K562 (cell line): Measurements from ENCODE around the gene COASY. TPM values are rescaled to one million over a fixed set of nuclear protein-coding genes. Genes with fewer than 3 reads are reported as not detected.

Experiments
- ARID2 ChIP-seq: fragments of 450-650 bp; IDR thresholded peaks from 2 replicates; pipeline ENCODE4 v1.6.1; 2017; ENCODE audit warnings: antibody characterized with exemption, mild to moderate bottlenecking
- ARID3B ChIP-seq: fragments of 250-450 bp; sonication (Bioruptor Pico); IDR thresholded peaks from 2 replicates; pipeline ENCODE4 v1.4.0; 2020; ENCODE audit warnings: borderline replicate concordance
- ASH1L ChIP-seq: fragments of 450-650 bp; IDR thresholded peaks from 2 replicates; pipeline ENCODE4 v1.6.1; 2018; ENCODE audit warnings: borderline replicate concordance, mild to moderate bottlenecking, low read depth; ENCODE audit not compliant: partially characterized antibody
- BCOR ChIP-seq: fragments of 450-650 bp; IDR thresholded peaks from 2 replicates; pipeline ENCODE4 v1.6.1; 2016
- HINFP ChIP-seq: fragments of 450-650 bp; conservative IDR thresholded peaks from 2 replicates; pipeline ENCODE4 v1.6.1; 2016; ENCODE audit warnings: missing genetic modification characterization, low read depth, mild to moderate bottlenecking, control low read depth, missing compliant biosample characterization
- HMGN3 ChIP-seq: IDR thresholded peaks from 2 replicates; pipeline ENCODE4 v1.6.1; 2011; ENCODE audit warnings: borderline replicate concordance, low read depth, mild to moderate bottlenecking, mixed read lengths, low read length; ENCODE audit not compliant: insufficient read length; ENCODE audit errors: extremely low read depth
- LARP7 ChIP-seq: fragments of 450-650 bp; IDR thresholded peaks from 2 replicates; pipeline ENCODE4 v1.6.1; 2016
- MXD1 ChIP-seq: fragments of 250-450 bp; sonication (Bioruptor Pico); IDR thresholded peaks from 2 replicates; pipeline ENCODE4 v1.8.0; 2021; ENCODE audit warnings: borderline replicate concordance, mild to moderate bottlenecking, moderate library complexity; ENCODE audit not compliant: poor library complexity, severe bottlenecking
- MYBL2 ChIP-seq, 2 experiments: fragments of 450-650 bp in 1 of 2; sonication (generic) in 1 of 2; formaldehyde crosslinking in 1 of 2; IDR thresholded peaks; 2 replicates each; pipeline versions ENCODE4 v1.6.1 to v1.8.1; 2017 to 2022; ENCODE audit warnings: borderline replicate concordance in 1 of 2, inconsistent platforms in 1 of 2, low read depth in 1 of 2, mild to moderate bottlenecking in 1 of 2, missing genetic modification reagents in 1 of 2, moderate library complexity in 1 of 2
- NFIC ChIP-seq: fragments of 450-650 bp; IDR thresholded peaks from 2 replicates; pipeline ENCODE4 v1.6.1; 2017; ENCODE audit warnings: mild to moderate bottlenecking, inconsistent platforms
- PML ChIP-seq: IDR thresholded peaks from 2 replicates; pipeline ENCODE4 v1.6.1; 2012; ENCODE audit warnings: low read length, inconsistent platforms
- ZNF184 ChIP-seq: sonication (generic); formaldehyde crosslinking; IDR thresholded peaks from 2 replicates; pipeline ENCODE4 v1.5.0; 2020; ENCODE audit warnings: missing genetic modification reagents
- ZNF318 ChIP-seq, 2 experiments: fragments of 450-650 bp; IDR thresholded peaks; 2 replicates each; pipeline ENCODE4 v1.6.1; 2016; ENCODE audit warnings: mild to moderate bottlenecking in 2 of 2, borderline replicate concordance in 1 of 2, low read depth in 1 of 2, moderate library complexity in 1 of 2
- ZNF75A ChIP-seq: fragments of 450-650 bp; formaldehyde crosslinking; IDR thresholded peaks from 2 replicates; pipeline ENCODE4 v1.4.0; 2020; ENCODE audit warnings: mild to moderate bottlenecking
- polyA plus RNA-seq, 8 experiments: library from polyadenylated mRNA; depleted of rRNA in 4 of 8; stranded (reverse) in 5 of 8; unstranded in 3 of 8; fragments of >200 nt; fragmentation: Nextera tagmentation in 2 of 8; fragmentation: Illumina TruSeq in 1 of 8; extraction: Ambion mirVana in 2 of 8; extraction: Trizol in 1 of 8; gene quantifications; 2 replicates each; pipeline versions ENCODE4 v1.2.1 to v1.2.3, GENCODE V29; 2011 to 2014; ENCODE audit warnings: inconsistent platforms in 1 of 8, missing spikeins in 1 of 8
- total RNA-seq, 7 experiments: library from RNA; depleted of rRNA in 6 of 7; stranded (reverse); fragments of >200 nt in 6 of 7; fragmentation: Illumina TruSeq in 2 of 7; extraction: Trizol in 2 of 7; gene quantifications; 2 replicates each; pipeline versions ENCODE4 v1.2.1 to v1.2.3, GENCODE V29; 2011 to 2021; ENCODE audit warnings: low replicate concordance in 1 of 7

Gene COASY
- total and polyA plus RNA-seq, 9 of the 15 experiments (the other 6 are each of a cell fraction or from before 2014, with no cell fraction given): 25.4 to 175 (median 62.3) TPM

GRCh38 chr17:42517516-42517915 is 44.4 kb upstream of the COASY start (continued):
- TF ChIP-seq ARID3B (no peak), LARP7 (no peak), PML (peak; percentile 52; the same call in 1 of the 2 replicates), ARID2 (no peak), ASH1L (no peak), ZNF184 (CRISPR knock-in tag) (no peak), MXD1 (CRISPR knock-in tag) (no peak), ZNF75A (CRISPR knock-in tag) (no peak), NFIC (peak; percentile 39), BCOR (no peak), HINFP (tag) (no peak), MYBL2 (IDR thresholded peaks at IDR 0.05; ENCODE audit: low read depth) (no peak), MYBL2 (CRISPR knock-in tag; IDR thresholded peaks at IDR 0.05; ENCODE audit: borderline replicate concordance) (no peak), HMGN3 (no peak), ZNF318 (IDR thresholded peaks at IDR 0.05; ENCODE audit: borderline replicate concordance in 1 of 2, low read depth in 1 of 2) (no peak)
